ENCODE results near the gene RAP1GAP2. TPM values are rescaled to one million over a fixed set of nuclear protein-coding genes. Genes with fewer than 3 reads are reported as not detected.
A peak's percentile ranks its signal among the peaks of the same experiment; 100 is the strongest.

RAP1GAP2 gene
- polyA plus RNA-seq, 1 of the 3 experiments (the other 2 are of a cell fraction): 22.0 TPM

DNA sequence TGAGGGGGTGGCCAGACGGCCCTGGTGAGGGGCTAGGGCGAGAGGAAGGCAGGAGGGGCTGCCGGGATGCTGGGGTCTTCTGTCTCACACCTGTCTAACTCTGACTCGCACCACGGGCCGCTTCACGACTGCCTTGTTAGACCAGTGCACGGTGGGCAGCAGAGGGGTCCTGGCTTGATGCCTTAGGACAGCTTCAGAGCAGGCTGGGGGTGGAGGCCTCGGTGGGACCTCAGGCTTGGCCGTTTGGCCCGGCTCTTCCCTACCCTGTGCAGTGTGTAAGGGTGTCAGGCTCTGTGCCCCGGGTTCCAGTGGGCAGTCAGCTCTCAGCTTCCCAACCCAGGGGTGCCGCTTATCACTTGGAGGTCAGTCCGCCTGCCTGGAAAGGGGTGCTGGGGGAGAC is 166.5 kb downstream of the RAP1GAP2 start:
- ChIA-PET CTCF (interaction anchor here (0.9 to 2.7 kb wide), 4 partner anchors 8 to 114 kb away, joined by 3 to 11 read pairs (median 5); no protein-coding TSS in a partner anchor), POLR2A (interaction anchor here (0.7 kb wide), 1 partner anchor 111 kb away, joined by 3 read pairs; no protein-coding TSS in a partner anchor)
- Histone ChIP-seq H4K20me1 (ENCODE audit: insufficient read depth) (no peaks in the 10 kb centered on the region), H2AFZ (ENCODE audit: low read depth) (no peak overlapping the region), H3K27ac (ENCODE audit: low read depth in 2 of 2, low read length in 1 of 2) (peak overlapping the region in 1 of 2 experiments; percentile 60; a peak in 1 of 4 replicates), H3K27me3 (ENCODE audit: insufficient read depth) (no peaks in the 10 kb centered on the region), H3K4me1 (ENCODE audit: control insufficient read depth in 1 of 2, insufficient read depth in 2 of 2, low read depth in 1 of 2, low read length in 1 of 2) (peaks cover 33 to 74% of the 10 kb centered on the region in 2 experiments), H3K4me3 (ENCODE audit: low read depth in 2 of 2, low read length in 1 of 2) (no peak overlapping the region), H3K4me2 (no peak overlapping the region), H3K9me2 (no peaks in the 10 kb centered on the region), H3F3A (replicated peaks; ENCODE audit: insufficient read depth) (peaks cover 15% of the 10 kb centered on the region), H3K36me3 (replicated peaks in 1 of 2; ENCODE audit: control insufficient read depth in 1 of 2, insufficient read depth in 2 of 2, low read length in 1 of 2) (peaks cover 0 to 4% of the 10 kb centered on the region in 2 experiments), H3K9me3 (no peaks in the 10 kb centered on the region), H3K9ac (no peak overlapping the region), H3K79me2 (ENCODE audit: insufficient read depth) (peaks cover 17% of the 10 kb centered on the region)
- TF ChIP-seq RCOR1 (IDR thresholded peaks at IDR 0.05; ENCODE audit: low read length) (no peak), NRF1 (IDR thresholded peaks at IDR 0.05; ENCODE audit: low read depth, low read length) (no peak), MEF2A (IDR thresholded peaks at IDR 0.05; ENCODE audit: borderline replicate concordance, low read depth) (no peak), CHD2 (IDR thresholded peaks at IDR 0.05; ENCODE audit: low read length, partially characterized antibody) (no peak), FOXJ3 (CRISPR knock-in tag; IDR thresholded peaks at IDR 0.05) (no peak), RXRA (IDR thresholded peaks at IDR 0.05; ENCODE audit: borderline replicate concordance, low read depth) (no peak), ELF1 (IDR thresholded peaks at IDR 0.05) (no peak), GATA2 (CRISPR knock-in tag; IDR thresholded peaks at IDR 0.05) (no peak)
- TF ChIP-seq, protein P1, sequence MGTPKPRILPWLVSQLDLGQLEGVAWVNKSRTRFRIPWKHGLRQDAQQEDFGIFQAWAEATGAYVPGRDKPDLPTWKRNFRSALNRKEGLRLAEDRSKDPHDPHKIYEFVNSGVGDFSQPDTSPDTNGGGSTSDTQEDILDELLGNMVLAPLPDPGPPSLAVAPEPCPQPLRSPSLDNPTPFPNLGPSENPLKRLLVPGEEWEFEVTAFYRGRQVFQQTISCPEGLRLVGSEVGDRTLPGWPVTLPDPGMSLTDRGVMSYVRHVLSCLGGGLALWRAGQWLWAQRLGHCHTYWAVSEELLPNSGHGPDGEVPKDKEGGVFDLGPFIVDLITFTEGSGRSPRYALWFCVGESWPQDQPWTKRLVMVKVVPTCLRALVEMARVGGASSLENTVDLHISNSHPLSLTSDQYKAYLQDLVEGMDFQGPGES (IDR thresholded peaks at IDR 0.05; ENCODE audit: low read depth, low read length): no peak
- TF ChIP-seq, protein P2, sequence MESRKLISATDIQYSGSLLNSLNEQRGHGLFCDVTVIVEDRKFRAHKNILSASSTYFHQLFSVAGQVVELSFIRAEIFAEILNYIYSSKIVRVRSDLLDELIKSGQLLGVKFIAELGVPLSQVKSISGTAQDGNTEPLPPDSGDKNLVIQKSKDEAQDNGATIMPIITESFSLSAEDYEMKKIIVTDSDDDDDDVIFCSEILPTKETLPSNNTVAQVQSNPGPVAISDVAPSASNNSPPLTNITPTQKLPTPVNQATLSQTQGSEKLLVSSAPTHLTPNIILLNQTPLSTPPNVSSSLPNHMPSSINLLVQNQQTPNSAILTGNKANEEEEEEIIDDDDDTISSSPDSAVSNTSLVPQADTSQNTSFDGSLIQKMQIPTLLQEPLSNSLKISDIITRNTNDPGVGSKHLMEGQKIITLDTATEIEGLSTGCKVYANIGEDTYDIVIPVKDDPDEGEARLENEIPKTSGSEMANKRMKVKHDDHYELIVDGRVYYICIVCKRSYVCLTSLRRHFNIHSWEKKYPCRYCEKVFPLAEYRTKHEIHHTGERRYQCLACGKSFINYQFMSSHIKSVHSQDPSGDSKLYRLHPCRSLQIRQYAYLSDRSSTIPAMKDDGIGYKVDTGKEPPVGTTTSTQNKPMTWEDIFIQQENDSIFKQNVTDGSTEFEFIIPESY (IDR thresholded peaks at IDR 0.05; ENCODE audit: borderline replicate concordance, low read depth): no peak
- TF ChIP-seq, protein P3, sequence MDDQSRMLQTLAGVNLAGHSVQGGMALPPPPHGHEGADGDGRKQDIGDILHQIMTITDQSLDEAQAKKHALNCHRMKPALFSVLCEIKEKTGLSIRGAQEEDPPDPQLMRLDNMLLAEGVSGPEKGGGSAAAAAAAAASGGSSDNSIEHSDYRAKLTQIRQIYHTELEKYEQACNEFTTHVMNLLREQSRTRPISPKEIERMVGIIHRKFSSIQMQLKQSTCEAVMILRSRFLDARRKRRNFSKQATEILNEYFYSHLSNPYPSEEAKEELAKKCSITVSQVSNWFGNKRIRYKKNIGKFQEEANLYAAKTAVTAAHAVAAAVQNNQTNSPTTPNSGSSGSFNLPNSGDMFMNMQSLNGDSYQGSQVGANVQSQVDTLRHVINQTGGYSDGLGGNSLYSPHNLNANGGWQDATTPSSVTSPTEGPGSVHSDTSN (IDR thresholded peaks at IDR 0.05): no peak
- DNase-seq: no peak
- WGBS (ENCODE audit: low lambda C conversion rate): 91% methylated on average over 9 of the region's 14 CpGs

- peaks cover 15% of the 10 kb centered on the region for H3F3A ChIP-seq (replicated peaks; ENCODE audit: insufficient read depth)
- H4K20me1 ChIP-seq (ENCODE audit: insufficient read depth): no peaks in the 10 kb centered on the region
- no peak overlapping the region for H3K4me3 ChIP-seq (ENCODE audit: low read depth in 2 of 2, low read length in 1 of 2)
- CTCF ChIA-PET: interaction anchor here (0.9 to 2.7 kb wide), 3 partner anchors 9 to 115 kb away, joined by 3 to 11 read pairs (median 7); no protein-coding TSS in a partner anchor
- no peak overlapping the region for H3K9ac ChIP-seq
- no peak for DNase-seq
- TF ChIP-seq, protein P1 (IDR thresholded peaks at IDR 0.05; ENCODE audit: low read depth, low read length): no peak
- TF ChIP-seq SIN3A (IDR thresholded peaks at IDR 0.05; ENCODE audit: borderline replicate concordance, low read depth, low read length) (no peak), MEF2A (IDR thresholded peaks at IDR 0.05; ENCODE audit: borderline replicate concordance, low read depth) (no peak)
- peaks cover 25 to 67% of the 10 kb centered on the region in 2 experiments; a peak in 3 of 4 replicates for H3K4me1 ChIP-seq (ENCODE audit: control insufficient read depth in 1 of 2, insufficient read depth in 2 of 2, low read depth in 1 of 2, low read length in 1 of 2)
- H3K27ac ChIP-seq (ENCODE audit: low read depth in 2 of 2, low read length in 1 of 2): peak overlapping the region; percentile 7 to 60; a peak in 1 of 4 replicates
- peaks cover 10% of the 10 kb centered on the region for H3K79me2 ChIP-seq (ENCODE audit: insufficient read depth)
- no peak overlapping the region for H2AFZ ChIP-seq (ENCODE audit: low read depth)
- 93% methylated on average over 20 of the region's 21 CpGs for WGBS (ENCODE audit: low lambda C conversion rate)
- no peaks in the 10 kb centered on the region for H3K9me2 ChIP-seq
- no peaks in the 10 kb centered on the region for H3K9me3 ChIP-seq
- POLR2A ChIA-PET: interaction anchor here (0.7 to 0.9 kb wide), 2 partner anchors 108 to 112 kb away, joined by 3 read pairs; no protein-coding TSS in a partner anchor
- H3K36me3 ChIP-seq (replicated peaks in 1 of 2; ENCODE audit: control insufficient read depth in 1 of 2, insufficient read depth in 2 of 2, low read length in 1 of 2): peaks cover 0 to 11% of the 10 kb centered on the region in 2 experiments
- H3K4me2 ChIP-seq: no peak overlapping the region
- no peaks in the 10 kb centered on the region for H3K27me3 ChIP-seq (ENCODE audit: insufficient read depth)
These were observed 167.2 kb downstream of the RAP1GAP2 start for GRCh38 chr17:2963332-2964027.

Data from SK-N-SH (cell line).